Prostate gland (tissue), 2 donors: ENCODE measurements around the gene AQP12B.

Source experiments
- POLR2A ChIP-seq: fragments of 450-650 bp; IDR thresholded peaks from one replicate; pipeline ENCODE4 v1.6.1; 2016; ENCODE audit warnings: antibody characterized with exemption, mild to moderate bottlenecking
- TF ChIP-seq, protein P1 (sequence below), 4 experiments: fragments of 200-600 bp in 2 of 4; fragments of 450-650 bp in 2 of 4; sonication (generic) in 2 of 4; IDR thresholded peaks; 1 replicate in 3 of 4; 2 replicates in 1 of 4; pipeline ENCODE4 v1.5.1; 2016 to 2019; ENCODE audit warnings: antibody characterized with exemption in 4 of 4, mild to moderate bottlenecking in 2 of 4, moderate library complexity in 2 of 4

DNA sequence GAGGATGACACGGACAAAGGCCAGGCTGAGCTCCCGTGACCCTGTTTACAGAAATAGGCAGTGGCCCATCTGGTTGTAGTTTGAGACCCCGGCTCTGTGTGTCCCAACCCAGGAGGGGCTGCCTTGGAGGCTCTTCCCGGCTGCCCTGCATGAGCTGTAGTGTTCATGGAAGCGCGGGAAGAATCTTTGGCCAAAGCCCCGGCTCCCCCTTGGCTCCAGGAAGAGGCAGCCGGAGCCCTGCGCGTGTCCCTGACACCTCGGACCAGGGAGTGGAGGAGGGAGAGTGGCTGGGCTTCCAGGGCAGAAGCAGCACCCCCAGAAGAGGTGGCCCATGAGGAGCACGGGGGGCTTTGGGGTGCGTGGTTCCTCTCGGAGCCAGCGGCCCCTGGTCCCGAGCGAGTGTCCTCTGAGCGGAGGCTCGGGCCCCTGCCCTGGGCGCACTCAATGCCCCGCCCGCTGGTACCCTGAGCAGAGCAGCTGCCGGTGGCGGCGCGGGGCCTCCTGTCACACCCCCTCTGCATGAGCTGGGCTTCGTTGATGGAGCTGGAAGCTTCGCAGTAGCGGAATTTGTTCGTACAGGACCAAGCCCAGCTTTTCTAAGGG, 35.7 kb downstream of the AQP12B start:
- no peak for TF ChIP-seq POLR2A
- TF ChIP-seq, protein P1, sequence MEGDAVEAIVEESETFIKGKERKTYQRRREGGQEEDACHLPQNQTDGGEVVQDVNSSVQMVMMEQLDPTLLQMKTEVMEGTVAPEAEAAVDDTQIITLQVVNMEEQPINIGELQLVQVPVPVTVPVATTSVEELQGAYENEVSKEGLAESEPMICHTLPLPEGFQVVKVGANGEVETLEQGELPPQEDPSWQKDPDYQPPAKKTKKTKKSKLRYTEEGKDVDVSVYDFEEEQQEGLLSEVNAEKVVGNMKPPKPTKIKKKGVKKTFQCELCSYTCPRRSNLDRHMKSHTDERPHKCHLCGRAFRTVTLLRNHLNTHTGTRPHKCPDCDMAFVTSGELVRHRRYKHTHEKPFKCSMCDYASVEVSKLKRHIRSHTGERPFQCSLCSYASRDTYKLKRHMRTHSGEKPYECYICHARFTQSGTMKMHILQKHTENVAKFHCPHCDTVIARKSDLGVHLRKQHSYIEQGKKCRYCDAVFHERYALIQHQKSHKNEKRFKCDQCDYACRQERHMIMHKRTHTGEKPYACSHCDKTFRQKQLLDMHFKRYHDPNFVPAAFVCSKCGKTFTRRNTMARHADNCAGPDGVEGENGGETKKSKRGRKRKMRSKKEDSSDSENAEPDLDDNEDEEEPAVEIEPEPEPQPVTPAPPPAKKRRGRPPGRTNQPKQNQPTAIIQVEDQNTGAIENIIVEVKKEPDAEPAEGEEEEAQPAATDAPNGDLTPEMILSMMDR (IDR thresholded peaks at IDR 0.05) = no peak
